Activated naive CD4-positive, alpha-beta T cell (primary cell): ENCODE data around the gene CACHD1.

Source experiments
- DNase-seq, 4 experiments: peaks; one replicate each; lab custom pipeline; 2025; lab: John Stamatoyannopoulos, UW

The CACHD1 gene

GRCh38 chr1:64523413-64524337, 53.7 kb downstream of the CACHD1 start:
- DNase-seq, result no peak

DNA sequence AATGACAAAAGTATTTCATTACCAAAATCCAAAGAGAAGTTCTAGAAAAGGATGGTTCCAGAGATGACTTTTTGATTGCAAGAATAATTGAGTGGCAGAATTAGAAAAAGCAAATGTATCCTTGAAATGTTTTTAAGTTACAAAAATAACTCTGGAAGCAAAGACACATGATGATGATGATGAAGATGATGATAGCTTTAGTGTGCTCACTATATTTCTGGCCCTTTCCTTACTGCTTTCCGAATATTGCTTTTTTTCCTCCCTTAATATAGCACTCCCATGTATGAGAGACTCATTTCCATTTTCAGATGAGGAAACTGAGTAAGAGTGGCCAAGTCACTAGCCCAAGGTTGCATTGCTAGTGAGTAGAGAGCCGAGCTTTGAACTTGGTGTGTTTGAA, 54.7 kb downstream of the CACHD1 start:
- no peak for DNase-seq

GRCh38 chr1:64525116-64525686, 55.3 kb downstream of the CACHD1 start:
- no peak for DNase-seq

GRCh38 chr1:64526312-64526711, 56.4 kb downstream of the CACHD1 start:
- DNase-seq, result no peak

DNA sequence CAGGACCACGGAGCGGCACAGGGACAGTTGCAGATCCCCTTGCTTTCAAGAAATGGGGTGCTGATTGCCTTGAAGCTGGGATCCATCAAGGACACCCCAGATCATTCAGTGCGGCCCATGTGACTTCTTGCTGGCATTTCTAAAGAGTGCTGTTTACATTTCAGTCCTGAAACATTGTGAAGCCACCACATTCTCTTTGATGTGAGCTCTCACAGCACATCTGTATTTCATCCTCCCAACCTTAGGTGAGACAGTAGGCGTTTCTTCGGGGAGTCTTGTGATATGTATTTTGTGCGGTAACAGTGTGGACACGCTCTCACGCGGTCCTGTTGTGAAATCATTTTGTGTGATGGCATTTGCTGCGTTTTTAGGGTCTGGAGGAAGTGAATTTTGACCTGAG, 57.2 kb downstream of the CACHD1 start:
- no peak for DNase-seq

DNA sequence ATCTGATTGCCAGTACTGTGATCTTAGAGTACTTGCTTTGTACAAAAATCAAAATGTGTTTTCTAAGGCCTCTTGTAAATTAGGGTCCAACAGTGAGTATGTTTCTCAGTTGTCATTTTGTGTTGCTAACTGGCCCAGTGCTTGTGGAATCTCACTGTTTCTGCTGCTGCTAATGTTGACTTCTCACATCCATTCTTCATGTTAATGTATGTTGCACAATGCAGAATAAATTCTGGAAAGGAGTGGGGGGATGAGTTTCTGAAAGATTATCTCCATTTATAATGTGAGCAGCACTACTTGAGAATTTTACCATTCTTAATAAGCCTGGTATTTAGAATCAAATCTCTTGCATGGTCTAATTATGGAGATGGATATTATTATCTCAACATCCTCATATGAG, 57.9 kb downstream of the CACHD1 start:
- no peak for DNase-seq

DNA sequence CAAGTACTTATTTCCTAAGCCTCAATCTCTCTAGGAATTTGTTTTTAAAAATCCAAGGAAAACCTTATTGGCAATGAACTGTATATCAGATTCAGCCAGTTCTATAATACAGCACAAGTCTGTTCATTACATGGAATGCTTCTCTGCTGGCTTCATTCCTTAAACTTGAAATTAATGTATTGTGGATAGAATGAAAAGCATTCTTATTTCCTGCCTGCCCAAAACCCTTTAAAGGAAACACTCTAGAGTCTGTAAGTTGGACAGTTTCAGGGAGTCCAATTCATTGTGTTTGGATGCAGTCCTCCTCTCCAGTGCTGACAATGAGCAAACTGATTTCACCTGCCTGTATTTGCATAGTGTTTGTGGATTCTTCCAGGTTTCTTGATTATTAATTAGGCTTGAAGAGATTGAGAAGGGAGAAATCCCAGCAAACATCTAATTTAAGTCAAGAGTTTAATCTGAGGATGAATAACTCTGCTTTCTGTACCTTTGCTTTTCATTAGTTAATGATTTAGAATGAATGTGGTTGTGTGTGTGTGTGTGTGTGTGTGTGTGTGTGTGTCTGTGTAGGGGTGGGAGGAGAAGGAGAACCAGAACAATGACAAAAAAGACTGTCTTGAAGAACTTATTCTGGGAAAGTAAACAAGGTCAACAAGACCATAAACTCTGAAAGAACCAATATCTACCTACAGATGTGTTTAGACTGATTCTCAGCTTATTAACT, 61.2 kb downstream of the CACHD1 start:
- no peak for DNase-seq

- no peak for DNase-seq
These were observed 62.7 kb downstream of the CACHD1 start for GRCh38 chr1:64532646-64533045.

GRCh38 chr1:64535938-64536835, 66.3 kb downstream of the CACHD1 start:
- DNase-seq, result no peak

DNA sequence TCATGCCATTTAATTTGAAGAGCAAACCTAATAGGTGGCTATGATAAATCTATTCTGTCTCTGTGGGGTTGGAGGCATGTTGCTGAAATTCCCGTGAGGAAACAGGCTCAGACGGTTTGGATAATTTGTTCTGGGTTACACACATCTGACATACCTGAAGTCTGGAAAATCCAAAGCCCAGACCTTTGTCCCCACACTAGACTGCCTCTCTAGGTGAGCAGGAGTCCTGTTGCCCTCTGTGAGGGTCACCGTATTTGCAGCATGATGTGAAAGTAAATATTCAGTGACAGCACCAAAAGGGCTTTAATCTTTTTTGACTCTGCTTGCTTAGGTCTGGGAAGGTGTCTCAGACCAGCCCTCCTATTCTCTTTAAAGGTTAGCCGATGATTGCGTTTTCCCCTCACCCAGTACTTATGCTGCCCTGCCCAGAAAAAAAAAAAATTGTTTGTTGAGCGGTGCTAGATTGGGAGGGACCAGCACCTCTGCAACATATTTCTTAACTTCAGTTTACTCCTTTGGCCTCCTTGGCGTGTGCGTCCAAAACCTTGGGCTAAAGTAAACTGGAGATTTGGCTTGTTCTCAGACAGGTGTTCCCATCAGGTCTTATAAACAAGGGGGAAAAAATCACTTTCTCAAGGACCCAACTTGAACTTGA, 67.0 kb downstream of the CACHD1 start:
- DNase-seq, result no peak

DNA sequence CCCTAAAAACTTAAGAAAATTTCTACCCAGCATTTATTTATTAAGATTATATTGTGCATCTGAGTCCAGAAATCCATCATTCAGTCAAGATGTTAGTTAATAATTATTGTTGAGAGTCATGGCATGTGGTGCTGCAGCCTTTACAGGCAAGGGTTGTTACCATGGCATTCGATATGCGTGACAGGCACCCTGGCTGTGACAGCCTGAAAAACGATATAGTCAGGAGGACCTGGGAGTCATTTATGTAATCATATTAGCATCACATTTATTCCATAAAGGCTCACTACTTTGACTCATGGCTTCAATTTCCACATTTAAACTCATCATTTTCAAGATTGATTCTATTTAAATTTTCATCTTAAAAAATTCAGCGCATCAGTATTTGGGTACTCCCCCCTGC, 68.0 kb downstream of the CACHD1 start:
- DNase-seq, result no peak

GRCh38 chr1:64538389-64538788, 68.5 kb downstream of the CACHD1 start:
- DNase-seq, result no peak

- DNase-seq, result no peak
These were observed 69.4 kb downstream of the CACHD1 start for GRCh38 chr1:64539289-64539688.

- no peak for DNase-seq
These were observed 69.9 kb downstream of the CACHD1 start for GRCh38 chr1:64539781-64540218.

DNA sequence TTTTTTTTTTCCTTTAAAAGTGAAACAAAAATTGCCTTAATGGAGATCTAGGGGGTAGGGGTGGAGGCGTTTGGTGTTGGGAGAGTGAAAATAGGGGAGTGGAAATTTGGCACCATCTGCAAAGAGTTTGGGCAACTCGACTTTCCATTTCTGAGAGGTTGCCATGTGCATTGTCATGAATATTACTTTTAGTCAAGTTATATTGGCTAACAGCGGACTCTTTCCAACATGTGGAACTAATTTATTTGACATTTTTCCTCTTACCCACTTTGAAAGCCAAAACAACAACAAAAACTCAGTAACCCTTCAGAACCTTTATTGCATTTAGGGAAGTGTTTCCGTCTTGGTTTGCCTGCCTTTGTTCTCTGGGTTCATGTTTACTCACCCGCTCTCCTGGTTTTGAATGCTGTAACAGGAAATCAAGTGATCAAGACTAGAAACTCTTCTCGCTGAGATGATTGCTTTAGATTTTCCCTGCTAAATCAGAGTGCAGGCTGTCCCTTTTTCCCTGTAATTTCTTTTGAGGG, 70.4 kb downstream of the CACHD1 start:
- DNase-seq, result no peak

GRCh38 chr1:64542118-64542517, 72.2 kb downstream of the CACHD1 start:
- DNase-seq, result no peak

- no peak for DNase-seq
These were observed 73.9 kb downstream of the CACHD1 start for GRCh38 chr1:64543831-64544230.

DNA sequence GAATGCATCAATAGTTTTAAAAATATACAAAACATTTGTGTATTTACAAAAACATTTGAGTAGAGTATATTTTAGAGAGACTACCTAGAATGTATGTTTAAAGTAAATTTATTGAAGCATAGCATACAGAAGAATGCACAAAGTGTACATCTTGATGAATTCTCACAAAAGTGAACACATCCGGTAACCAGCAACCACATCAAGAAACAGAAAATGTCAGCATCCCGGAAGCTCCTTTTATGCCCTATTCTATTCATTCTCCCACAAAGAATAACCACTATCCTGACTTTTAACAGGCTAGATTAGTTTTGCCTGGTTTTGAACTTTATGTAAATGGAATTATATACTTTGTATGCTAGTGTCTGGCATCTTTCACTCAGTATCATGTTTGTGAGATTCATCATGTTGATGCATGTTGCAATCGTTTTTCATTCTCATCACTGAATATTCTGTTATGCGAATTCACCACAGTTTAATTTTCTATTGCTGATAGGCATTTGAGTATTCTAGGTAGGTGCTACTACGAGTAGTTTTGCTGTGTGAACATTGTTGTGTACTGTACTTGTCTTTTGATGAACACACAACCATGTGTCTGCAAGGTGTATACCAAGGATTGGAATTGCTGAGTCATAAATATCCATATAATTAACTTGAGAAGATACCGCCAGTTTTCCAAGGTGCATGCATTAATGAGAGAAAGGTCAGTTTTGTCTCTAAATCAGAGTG, 75.4 kb downstream of the CACHD1 start:
- no peak for DNase-seq

GRCh38 chr1:64546013-64546412, 76.1 kb downstream of the CACHD1 start:
- DNase-seq, result no peak

GRCh38 chr1:64549464-64550239, 79.7 kb downstream of the CACHD1 start:
- DNase-seq, result no peak
